NCI-H146 treated with DMSO at 0.1 percent for 48 hours (cell line): ENCODE data around the gene TMEM167A.

Experiments used
- DNase-seq: peaks from one replicate; lab custom pipeline; 2025; ENCODE audit not compliant: unreplicated experiment; lab: John Stamatoyannopoulos, UW

TMEM167A gene

GRCh38 chr5:83036991-83037575 is 40.1 kb downstream of the TMEM167A start:
- no peak for DNase-seq

- no peak for DNase-seq
Measured at GRCh38 chr5:83035373-83036100, 41.7 kb downstream of the TMEM167A start.

GRCh38 chr5:83034528-83035207 is 42.5 kb downstream of the TMEM167A start:
- no peak for DNase-seq

GRCh38 chr5:83034036-83034435 is 43.2 kb downstream of the TMEM167A start:
- DNase-seq = no peak

- DNase-seq = no peak
Measured at GRCh38 chr5:83031381-83031780, 45.8 kb downstream of the TMEM167A start.

- no peak for DNase-seq
Measured at GRCh38 chr5:83029912-83030311, 47.3 kb downstream of the TMEM167A start.

- DNase-seq = no peak
Measured at GRCh38 chr5:83026930-83027687, 50.1 kb downstream of the TMEM167A start.

- no peak for DNase-seq
Measured at GRCh38 chr5:83026516-83026915, 50.7 kb downstream of the TMEM167A start.

- DNase-seq = no peak
Measured at GRCh38 chr5:83025690-83026478, 51.3 kb downstream of the TMEM167A start.

- DNase-seq = no peak
Measured at GRCh38 chr5:83022334-83022733, 54.9 kb downstream of the TMEM167A start.

GRCh38 chr5:83015676-83016075 is 61.5 kb downstream of the TMEM167A start:
- DNase-seq = no peak

GRCh38 chr5:83011985-83012384 is 65.2 kb downstream of the TMEM167A start:
- DNase-seq = no peak

- no peak for DNase-seq
Measured at GRCh38 chr5:83009408-83009807, 67.8 kb downstream of the TMEM167A start.

- DNase-seq = no peak
Measured at GRCh38 chr5:83007755-83008154, 69.4 kb downstream of the TMEM167A start.

- no peak for DNase-seq
Measured at GRCh38 chr5:83006683-83007283, 70.4 kb downstream of the TMEM167A start.

GRCh38 chr5:83003791-83004190 is 73.4 kb downstream of the TMEM167A start:
- DNase-seq = no peak
